Nephron progenitor cell (in vitro differentiated cells): Measurements from ENCODE around the gene RNF41.

Experiments used
- DNase-seq: peaks from one replicate; pipeline ENCODE4 v3.0.0; 2021
- H3K27ac Mint-ChIP-seq: 2 replicates; pipeline ENCODE4 v1.8.0; 2021; ENCODE audit warnings: mild to moderate bottlenecking, moderate library complexity, mixed read lengths
- H3K27me3 Mint-ChIP-seq: 2 replicates; pipeline ENCODE4 v1.8.0; 2021; ENCODE audit warnings: mild to moderate bottlenecking, low read depth, mixed read lengths; ENCODE audit not compliant: poor library complexity
- H3K36me3 Mint-ChIP-seq: 2 replicates; pipeline ENCODE4 v1.8.0; 2021; ENCODE audit warnings: low read depth, mixed read lengths
- H3K4me1 Mint-ChIP-seq: 2 replicates; pipeline ENCODE4 v1.8.0; 2021; ENCODE audit warnings: mixed read lengths
- H3K4me3 Mint-ChIP-seq: 2 replicates; pipeline ENCODE4 v1.8.0; 2021; ENCODE audit warnings: mild to moderate bottlenecking, moderate library complexity, mixed read lengths
- H3K9me3 Mint-ChIP-seq: 2 replicates; pipeline ENCODE4 v1.8.0; 2021; ENCODE audit warnings: mild to moderate bottlenecking, moderate library complexity, mixed read lengths
- TF ChIP-seq, protein P1 (sequence below): fragments of 200-600 bp; sonication (generic); IDR thresholded peaks from 2 replicates; pipeline ENCODE4 v1.5.0; 2021; ENCODE audit warnings: antibody characterized with exemption

RNF41 gene

DNA sequence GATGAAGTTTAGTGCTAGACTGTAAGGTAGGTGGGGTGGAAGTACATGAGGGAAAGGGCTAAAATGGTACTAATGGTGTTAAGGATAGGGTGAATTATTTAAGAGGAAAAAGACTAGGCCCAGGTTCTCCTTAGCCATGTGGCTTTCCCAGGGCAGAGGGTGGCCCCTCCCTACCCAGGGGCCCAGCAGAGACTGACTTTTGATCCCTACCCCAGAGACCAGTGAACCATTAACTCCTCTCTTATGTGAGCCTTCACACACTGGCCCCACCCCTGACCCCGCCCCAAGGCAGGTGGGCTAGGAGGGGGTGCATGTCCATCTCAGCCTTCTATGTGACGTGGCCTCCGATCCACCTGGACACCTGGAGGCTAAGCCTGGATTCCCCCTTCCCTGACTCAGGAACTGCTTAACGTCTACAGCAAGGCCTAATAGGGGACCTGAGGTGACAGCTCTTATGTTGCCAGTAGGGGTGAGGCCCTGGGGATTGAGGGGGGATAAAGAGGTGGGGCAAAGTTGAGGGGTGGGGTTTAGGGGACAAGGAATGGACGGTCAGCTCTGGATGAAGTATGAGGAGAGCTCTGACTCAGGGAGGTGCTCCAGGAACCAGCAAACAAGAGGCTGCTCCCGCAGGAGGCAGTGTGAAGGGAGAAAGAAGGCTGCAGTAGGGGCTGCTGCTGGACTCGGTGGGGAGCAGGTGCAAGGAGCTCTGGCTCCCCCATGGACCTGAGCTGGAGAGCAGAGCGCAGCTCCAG is 8.9 kb upstream of the RNF41 start:
- Mint-ChIP-seq H3K27ac (peak overlapping the region; percentile 51), H3K36me3 (peaks cover 4% of the 10 kb centered on the region), H3K4me3 (no peak overlapping the region), H3K4me1 (peaks cover 24% of the 10 kb centered on the region), H3K27me3 (peaks cover 3% of the 10 kb centered on the region), H3K9me3 (no peaks in the 10 kb centered on the region)
- DNase-seq, result no peak
- TF ChIP-seq, protein P1, sequence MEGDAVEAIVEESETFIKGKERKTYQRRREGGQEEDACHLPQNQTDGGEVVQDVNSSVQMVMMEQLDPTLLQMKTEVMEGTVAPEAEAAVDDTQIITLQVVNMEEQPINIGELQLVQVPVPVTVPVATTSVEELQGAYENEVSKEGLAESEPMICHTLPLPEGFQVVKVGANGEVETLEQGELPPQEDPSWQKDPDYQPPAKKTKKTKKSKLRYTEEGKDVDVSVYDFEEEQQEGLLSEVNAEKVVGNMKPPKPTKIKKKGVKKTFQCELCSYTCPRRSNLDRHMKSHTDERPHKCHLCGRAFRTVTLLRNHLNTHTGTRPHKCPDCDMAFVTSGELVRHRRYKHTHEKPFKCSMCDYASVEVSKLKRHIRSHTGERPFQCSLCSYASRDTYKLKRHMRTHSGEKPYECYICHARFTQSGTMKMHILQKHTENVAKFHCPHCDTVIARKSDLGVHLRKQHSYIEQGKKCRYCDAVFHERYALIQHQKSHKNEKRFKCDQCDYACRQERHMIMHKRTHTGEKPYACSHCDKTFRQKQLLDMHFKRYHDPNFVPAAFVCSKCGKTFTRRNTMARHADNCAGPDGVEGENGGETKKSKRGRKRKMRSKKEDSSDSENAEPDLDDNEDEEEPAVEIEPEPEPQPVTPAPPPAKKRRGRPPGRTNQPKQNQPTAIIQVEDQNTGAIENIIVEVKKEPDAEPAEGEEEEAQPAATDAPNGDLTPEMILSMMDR, result no peak

DNA sequence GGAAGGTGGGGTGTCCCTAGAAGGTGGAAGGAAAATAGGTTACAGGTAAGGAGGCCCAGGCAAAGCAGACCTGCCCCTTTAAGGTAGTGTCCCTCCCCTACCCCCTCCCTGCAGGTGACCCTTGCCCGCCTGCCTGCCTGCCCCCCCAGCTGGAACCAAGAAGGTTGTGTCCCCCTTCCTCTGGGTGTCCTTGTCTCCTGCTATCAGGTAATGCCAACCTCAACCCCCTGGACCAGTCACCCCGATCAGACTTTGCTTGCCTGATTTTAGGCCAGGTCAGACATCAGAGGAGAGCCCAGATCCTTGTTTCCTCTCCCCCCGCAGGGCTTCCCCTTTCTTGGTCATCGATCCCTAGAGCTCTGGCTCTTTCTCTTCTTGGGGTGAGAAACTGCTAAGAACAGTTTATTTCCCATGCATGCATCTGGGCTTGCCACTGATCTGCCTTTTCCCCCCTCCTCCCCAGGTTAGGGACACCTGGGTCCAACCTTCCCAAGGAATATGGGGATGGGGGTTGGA is 8.3 kb upstream of the RNF41 start, which contains the start of gene SLC39A5:
Gene SLC39A5 (plus strand): TSS at position 136 of the 516 bp plus-strand sequence. CDS start 1,224 bp downstream, outside the sequence.
- Mint-ChIP-seq H3K4me1 (peaks cover 30% of the 10 kb centered on the region), H3K36me3 (peaks cover 4% of the 10 kb centered on the region), H3K27me3 (peaks cover 3% of the 10 kb centered on the region), H3K27ac (peak within 1 kb of the TSS; percentile 51), H3K9me3 (no peaks in the 10 kb centered on the region), H3K4me3 (no peak within 1 kb of the TSS)
- TF ChIP-seq, protein P1, result no peak
- DNase-seq, result no peak

DNA sequence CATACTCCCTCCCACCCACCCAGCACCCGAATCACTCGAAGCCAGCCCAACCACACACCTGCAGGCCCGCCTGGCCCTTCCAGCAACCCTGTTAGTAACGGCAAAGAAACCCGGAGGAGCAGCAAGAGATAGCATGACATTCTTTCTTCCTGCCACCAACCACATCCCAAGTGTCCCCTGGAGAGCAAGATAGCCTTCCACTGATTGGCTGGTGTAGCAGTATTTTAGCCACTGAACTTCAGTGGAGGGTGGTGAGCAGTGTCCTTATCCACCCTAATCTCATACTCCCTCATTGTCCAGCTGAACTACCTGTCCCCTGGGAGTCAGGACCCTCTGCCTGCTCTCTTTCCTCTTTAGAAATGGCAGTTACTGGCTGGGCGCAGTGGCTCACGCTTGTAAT is 7.4 kb upstream of the RNF41 start:
- TF ChIP-seq, protein P1, result no peak
- Mint-ChIP-seq H3K36me3 (peaks cover 4% of the 10 kb centered on the region), H3K27me3 (peaks cover 3% of the 10 kb centered on the region), H3K4me3 (no peak overlapping the region), H3K4me1 (peaks cover 37% of the 10 kb centered on the region), H3K27ac (peak overlapping the region; percentile 36), H3K9me3 (no peaks in the 10 kb centered on the region)
- no peak for DNase-seq

DNA sequence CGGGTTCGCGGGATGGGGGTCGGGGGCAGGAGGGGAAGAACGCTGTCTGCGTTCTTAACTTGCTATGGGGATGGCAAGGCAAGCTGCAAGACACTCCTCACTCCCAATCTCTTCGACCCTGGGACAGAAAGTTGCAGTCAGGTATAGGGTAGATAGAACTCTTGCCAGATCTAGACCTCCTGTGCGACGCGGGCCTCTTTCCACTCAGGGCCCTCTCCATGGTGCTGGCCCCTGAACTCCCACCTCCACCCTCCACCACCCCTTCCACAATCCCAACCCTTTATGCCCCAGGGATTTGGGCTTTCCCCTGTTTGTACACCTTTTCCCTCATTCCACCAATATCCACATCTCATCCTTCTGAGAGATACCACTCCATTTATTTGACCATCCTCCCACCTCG is 3.2 kb upstream of the RNF41 start:
- peak overlapping the region; percentile 27 for H3K27ac Mint-ChIP-seq
- peaks cover 4% of the 10 kb centered on the region for H3K36me3 Mint-ChIP-seq
- peak overlapping the region; percentile 82 for H3K4me3 Mint-ChIP-seq
- no peaks in the 10 kb centered on the region for H3K27me3 Mint-ChIP-seq
- DNase-seq, result peak; percentile 28
- H3K4me1 Mint-ChIP-seq, result peaks cover 51% of the 10 kb centered on the region
- no peaks in the 10 kb centered on the region for H3K9me3 Mint-ChIP-seq
- TF ChIP-seq, protein P1, result no peak

DNA sequence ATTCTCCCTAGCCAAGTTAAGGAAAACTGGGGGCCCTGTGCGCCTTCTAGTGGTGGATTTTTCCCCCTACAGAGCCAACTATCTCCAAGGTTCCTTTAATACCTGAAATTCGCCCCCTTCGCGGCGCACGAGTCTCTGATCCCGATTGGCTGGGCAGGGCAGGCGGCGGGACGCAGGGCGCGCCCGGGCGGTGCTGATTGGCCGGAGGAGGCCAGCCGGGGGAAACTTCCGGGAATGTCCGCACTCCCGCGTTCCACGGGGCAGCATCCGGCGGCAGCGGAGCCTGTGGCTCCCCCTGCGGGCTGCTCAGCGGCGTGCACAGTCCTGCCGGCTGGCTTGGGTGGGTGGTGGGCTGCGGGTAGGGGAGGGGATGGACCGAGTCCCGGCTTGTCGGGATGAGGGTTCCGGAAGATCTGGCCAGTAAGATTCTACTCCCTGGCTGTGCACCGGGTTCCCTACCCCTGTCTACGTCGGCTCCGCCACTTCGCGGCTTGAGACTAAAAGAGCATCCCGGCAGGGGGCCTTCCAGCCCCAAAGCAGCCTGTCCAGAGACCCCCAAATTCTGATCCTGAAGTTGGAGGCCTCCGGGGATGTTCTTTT is 2.5 kb upstream of the RNF41 start, which contains the start of gene NABP2:
Gene NABP2 (plus strand): TSS at position 241 of the 600 bp plus-strand sequence. CDS start 515 bp downstream, outside the sequence.
- H3K36me3 Mint-ChIP-seq, result peaks cover 4% of the 10 kb centered on the region

More for the DNA sequence above, 2.5 kb upstream of the RNF41 start, which contains the start of gene NABP2:
- H3K4me1 Mint-ChIP-seq, result peaks cover 49% of the 10 kb centered on the region
- TF ChIP-seq, protein P1, result peak; percentile 82
- no peaks in the 10 kb centered on the region for H3K27me3 Mint-ChIP-seq
- H3K27ac Mint-ChIP-seq, result peak within 1 kb of the TSS; percentile 94
- peak; percentile 95 for DNase-seq
- peak within 1 kb of the TSS; percentile 82 for H3K4me3 Mint-ChIP-seq
- H3K9me3 Mint-ChIP-seq, result no peaks in the 10 kb centered on the region
